Right renal pelvis (tissue), 4 donors: ENCODE results near the gene RIN2. TPM values are rescaled to one million over a fixed set of nuclear protein-coding genes. Genes with fewer than 3 reads are reported as not detected.

Source experiments
- DNase-seq, 4 donors: peaks; one replicate each; pipeline ENCODE4 v3.0.0-alpha.2; 2013; ENCODE audit warnings: low read depth in 4 of 4, low spot score in 3 of 4, missing footprints in 1 of 4
- polyA plus RNA-seq, 4 donors: library from polyadenylated mRNA; unstranded; fragments of 120-200 nt; gene quantifications; one replicate each; pipeline ENCODE4 v1.2.1, GENCODE V29; 2013; ENCODE audit not compliant: insufficient read length in 4 of 4

The RIN2 gene, protein sequence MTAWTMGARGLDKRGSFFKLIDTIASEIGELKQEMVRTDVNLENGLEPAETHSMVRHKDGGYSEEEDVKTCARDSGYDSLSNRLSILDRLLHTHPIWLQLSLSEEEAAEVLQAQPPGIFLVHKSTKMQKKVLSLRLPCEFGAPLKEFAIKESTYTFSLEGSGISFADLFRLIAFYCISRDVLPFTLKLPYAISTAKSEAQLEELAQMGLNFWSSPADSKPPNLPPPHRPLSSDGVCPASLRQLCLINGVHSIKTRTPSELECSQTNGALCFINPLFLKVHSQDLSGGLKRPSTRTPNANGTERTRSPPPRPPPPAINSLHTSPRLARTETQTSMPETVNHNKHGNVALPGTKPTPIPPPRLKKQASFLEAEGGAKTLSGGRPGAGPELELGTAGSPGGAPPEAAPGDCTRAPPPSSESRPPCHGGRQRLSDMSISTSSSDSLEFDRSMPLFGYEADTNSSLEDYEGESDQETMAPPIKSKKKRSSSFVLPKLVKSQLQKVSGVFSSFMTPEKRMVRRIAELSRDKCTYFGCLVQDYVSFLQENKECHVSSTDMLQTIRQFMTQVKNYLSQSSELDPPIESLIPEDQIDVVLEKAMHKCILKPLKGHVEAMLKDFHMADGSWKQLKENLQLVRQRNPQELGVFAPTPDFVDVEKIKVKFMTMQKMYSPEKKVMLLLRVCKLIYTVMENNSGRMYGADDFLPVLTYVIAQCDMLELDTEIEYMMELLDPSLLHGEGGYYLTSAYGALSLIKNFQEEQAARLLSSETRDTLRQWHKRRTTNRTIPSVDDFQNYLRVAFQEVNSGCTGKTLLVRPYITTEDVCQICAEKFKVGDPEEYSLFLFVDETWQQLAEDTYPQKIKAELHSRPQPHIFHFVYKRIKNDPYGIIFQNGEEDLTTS
- polyA plus RNA-seq = 10 to 100 TPM; 36.1 to 39.5 (median 38.3) TPM

- DNase-seq = no peak
These were observed at the start of gene RIN2 for GRCh38 chr20:19758133-19758500. Gene RIN2, plus strand, starts transcription at chr20:19758258. Its CDS starts 131,344 bp downstream, at chr20:19889602.

- no peak for DNase-seq
These were observed 48.3 kb upstream of the RIN2 start for GRCh38 chr20:19709635-19710335.

DNA sequence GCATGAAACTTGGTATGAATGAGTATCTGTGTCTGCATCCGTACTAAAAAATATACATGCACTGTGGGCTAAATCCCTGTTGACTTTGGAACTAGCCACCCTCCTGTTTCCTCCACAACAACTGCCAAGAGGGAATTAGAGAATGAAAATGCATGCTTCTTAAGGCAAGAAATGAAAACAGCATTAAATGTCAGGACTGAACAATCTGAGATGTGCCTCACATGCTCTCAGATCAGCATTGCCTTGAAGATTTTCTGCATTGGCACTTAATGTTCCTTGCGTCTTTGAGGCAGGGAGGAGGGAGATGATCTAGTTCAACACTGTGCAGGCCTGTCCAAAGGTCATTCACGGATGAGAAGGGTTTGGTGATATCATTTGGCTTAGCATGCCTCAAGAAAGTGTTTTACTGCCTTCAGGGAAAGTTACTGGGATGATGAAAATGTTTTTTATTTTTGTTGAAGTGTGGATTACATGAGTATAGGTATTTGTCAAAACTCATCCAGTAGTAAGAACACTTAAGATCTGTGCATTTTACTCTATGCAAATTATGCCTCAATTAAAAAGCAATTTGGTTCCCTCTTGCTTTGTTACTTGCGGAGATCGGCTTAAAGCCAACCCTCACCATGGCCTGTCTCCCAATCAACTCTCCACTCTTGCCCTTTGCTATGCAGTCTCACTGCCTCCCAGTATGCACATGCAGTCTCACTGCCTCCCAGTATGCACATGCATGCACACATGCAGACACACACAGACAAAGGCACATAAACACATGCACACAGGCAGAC, 47.5 kb upstream of the RIN2 start:
- no peak for DNase-seq

DNA sequence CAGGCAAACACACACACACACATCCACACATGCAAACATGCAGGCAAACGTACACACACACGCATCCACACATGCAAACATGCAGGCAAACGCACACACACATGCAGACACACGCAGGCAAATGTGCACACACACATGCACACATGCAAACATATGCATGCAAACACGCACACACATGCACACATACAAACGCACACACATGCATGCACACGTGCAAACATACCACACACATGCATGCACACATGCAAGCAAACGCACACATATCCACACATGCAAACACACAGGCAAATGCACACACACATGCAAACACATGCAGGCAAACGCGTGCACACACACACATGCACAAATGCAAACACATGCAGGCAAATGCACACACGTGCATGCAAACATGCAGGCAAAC, 46.9 kb upstream of the RIN2 start:
- no peak for DNase-seq

DNA sequence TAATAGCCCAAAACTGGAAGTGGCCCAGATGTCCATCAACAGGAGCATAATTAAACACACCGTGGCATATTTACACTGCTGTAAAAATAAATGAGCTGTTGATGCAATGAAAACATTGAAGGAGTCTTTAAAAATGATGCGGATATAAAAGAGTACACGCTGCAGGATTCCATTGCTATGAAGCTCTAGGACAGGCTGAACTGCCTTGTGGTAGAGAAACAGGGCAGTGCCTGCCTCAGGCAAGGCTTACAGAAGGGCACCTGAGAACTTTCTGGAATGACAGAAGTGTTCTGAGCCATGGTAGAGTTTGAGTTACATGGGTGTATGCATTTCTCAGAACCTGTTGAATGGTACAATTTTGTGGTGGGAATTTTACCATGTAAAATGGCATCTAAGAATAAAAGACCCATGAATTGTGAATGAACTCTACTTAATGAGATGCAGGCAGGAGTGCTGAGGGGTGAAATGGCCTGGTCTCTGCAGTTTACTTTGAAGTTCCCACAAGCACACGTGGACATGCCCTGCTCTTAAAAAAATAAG, 45.3 kb upstream of the RIN2 start:
- no peak for DNase-seq

GRCh38 chr20:19713822-19714578, 44.1 kb upstream of the RIN2 start:
- DNase-seq = no peak

DNA sequence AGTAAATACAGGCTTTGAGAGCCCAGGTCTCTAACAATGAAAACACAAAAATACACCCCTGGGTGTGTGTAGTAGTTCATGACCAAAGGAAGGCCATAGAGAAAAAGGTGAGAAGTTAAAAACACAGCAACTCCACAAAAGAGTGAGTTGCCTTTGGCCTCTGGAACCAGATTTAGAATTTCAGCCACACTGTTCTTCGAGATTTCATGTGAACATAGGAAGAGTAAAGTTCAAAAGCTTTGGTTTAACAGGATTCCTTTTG, 43.5 kb upstream of the RIN2 start:
- DNase-seq = no peak

DNA sequence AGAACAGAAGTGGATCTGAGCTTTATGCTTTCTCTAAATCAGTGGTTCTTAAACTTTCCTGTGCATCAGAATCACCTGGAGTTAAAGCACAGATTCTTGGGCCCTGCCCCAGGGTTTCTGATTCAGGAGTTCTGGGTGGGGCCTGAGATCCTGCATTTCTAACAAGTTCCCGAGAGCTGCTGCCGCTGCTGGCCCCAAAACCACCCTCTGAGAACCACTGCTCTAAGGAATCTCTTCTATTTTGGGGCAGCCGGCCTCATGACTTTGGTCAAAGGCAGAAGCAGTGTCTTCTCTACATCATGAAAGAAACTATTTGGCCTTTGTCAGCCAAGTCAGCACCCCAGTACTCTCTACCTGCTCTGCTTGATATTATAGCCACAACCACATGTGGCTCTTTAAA, 42.1 kb upstream of the RIN2 start:
- no peak for DNase-seq

DNA sequence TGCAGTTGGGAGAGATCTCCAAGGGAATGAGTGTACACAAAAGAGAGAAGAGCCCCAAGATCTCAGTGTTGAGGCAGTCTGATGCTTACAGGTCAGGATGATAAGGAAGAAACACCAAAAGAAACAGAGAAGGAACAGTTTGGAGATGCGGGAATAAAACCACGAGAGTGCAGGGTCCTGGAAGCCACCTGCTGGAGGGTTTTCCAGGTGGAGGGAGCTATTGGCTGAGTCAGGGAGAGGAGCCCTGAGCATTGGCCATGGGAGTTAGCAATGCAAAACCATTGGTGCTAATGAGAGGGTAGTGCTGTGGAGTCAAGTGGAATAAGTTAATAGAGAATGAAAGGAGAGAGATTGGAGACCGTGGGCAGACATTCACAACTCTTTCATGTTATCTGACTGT, 39.2 kb upstream of the RIN2 start:
- no peak for DNase-seq

DNA sequence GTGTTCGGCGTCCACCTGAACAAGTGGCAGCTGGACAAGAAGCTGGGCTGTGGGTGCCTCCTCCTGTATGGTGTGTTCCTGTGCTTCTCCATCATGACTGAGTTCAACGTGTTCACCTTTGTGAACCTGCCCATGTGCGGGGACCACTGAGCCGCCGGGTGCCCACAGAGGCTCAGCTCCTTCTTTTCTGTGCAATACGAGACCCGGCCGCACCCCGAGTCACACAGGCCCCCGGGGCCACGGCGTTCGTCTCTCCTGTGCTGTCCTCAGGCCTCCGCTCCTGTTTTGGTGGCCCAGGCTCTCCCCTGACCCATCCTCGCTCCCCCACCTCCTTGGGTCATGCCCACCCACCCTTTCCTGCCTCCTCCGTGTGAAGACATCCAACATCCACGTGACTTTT, 37.1 kb upstream of the RIN2 start:
- DNase-seq = no peak

DNA sequence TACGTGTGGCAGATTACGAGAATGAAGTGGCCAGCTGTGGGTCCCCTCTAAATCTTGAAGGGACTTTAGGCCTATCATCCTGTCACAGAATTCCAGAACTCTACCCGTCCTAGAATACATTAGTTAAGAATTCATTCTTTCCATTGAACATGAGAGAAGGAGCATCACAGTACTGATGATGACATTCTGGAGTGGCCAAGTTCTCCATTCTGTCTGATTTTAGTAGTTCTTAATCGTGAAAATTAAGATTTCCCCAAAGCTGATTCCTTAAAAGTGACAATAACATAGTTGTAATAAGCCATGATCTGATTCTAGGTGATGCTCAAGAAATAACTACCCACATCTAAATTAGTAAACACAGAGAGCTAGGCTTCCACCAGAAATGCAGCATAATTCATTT, 35.0 kb upstream of the RIN2 start:
- DNase-seq = no peak

DNA sequence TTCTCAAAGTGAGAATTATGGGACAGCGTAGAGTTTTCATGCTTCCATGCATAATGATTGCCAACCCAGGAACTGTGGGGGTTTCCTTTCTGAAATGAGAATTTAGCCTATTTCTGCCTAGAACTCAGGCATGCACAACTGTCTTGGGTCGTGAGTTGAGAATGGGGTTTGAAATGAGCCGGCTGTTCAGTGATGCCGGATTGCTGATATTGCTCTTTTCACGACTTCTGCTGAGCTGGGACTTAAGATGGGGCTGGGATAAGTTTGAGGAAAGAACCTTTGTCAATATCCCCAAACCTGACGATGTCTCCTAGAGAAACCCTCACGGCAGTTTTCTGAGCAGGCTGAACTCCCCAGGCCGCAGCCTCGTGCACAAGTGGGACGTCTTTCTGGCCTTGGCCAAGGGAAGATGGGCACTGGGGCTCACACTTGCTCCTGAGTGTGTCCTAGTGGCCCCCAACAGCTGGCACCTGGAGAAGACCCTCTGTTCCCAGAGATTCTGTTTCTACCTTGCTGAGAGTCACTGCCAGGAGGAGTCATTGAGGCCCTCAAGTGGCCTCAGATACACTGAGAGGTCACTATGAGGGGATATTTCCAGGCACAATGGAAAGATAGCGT, 34.1 kb upstream of the RIN2 start:
- no peak for DNase-seq

DNA sequence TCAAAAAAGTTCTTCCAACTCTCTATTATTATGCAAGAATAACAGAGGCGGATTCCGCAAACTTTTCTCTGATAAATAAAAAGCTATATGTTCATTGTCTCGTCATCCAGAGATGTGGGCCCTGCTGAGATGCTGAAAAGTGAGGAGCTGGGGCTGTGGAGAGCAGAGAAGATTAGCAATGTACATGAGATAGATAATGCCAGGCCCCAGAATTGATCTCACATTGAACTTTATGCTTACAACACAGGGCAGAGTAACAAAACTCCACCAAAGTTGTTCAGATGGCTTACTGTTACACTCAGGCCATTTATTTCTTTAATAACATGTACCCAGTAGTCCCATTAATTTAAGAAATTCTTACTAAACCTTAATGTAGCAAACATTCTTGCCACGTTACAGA, 32.7 kb upstream of the RIN2 start:
- DNase-seq = no peak

DNA sequence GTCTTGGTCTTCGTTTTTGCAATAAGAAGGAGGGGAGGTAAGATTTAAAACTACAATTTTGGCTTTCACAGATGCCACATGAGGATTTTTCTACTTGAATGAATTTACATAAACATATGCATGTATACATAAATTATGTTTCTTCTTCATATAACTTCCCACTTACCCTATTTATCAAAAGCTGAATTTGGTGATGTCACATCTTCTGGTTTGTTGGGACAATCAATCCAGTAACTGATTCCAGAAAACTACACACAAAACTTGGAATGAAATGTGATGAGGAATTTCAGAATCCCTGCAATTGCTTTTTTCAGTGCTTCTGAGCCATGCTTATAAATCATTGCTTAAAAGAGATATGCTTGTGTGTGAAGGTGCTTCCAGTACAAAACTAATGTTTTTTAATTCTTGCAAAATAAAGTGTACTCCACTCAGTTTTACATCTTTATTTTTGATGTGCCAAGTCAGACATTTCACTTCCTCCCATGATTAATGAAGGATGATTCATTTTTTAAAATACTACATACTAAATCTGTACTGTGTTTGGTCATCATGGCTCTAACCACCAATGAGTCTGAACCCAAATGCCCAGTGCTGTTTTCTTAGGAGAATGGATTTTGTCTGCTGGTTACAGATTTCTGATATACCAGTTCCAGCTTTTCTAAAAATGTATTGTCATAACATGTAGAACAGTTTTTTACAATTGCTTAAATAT, 32.1 kb upstream of the RIN2 start:
- DNase-seq = no peak

DNA sequence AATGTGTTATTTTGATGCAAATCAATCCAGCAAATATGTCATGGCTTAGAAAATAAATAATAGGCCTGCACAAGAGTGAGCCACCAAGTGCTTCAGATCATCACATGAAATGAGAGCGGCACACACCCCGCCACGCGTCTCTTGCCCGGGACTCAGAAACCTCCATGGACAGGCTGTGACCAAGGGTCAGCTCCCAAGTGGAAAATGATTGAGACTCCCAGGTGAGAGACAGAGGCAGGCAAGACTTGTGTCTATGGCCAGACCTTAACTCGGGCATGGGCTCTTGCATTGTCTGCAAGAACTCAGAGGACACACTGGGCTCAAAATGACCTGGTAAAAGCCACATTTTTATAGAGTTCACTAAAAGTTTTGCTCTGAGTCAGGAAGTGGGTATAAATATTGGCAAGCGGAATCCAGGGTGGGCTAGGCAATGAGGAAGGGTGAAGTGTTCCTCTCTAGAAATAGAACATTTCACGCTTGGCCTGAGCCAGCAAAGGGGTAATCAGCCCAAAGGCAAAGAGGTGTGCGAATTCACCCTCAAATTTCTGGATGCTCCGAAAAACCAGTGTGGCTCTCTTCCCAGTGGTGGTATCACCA, 30.7 kb upstream of the RIN2 start:
- DNase-seq = no peak

GRCh38 chr20:19729672-19730071, 28.4 kb upstream of the RIN2 start:
- DNase-seq = no peak

DNA sequence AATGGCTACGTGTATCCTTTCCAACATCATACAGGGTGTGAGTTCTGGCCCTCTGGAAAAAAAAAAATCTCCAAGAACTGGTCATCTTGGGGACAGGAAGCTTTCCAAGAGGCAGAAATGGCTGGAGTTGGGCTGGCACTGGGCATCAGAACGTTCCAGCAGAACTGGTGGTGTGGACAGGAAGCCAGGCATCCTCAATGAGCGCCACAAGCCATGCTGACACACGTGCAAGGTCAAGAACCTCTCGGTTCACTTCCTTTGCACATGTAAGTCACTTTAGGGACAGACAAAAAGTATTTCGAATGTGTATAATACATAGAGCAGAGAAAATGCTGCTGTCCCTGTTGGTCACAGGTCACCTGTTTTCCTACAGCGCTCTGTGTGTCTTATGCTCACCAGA, 27.4 kb upstream of the RIN2 start:
- DNase-seq = no peak

DNA sequence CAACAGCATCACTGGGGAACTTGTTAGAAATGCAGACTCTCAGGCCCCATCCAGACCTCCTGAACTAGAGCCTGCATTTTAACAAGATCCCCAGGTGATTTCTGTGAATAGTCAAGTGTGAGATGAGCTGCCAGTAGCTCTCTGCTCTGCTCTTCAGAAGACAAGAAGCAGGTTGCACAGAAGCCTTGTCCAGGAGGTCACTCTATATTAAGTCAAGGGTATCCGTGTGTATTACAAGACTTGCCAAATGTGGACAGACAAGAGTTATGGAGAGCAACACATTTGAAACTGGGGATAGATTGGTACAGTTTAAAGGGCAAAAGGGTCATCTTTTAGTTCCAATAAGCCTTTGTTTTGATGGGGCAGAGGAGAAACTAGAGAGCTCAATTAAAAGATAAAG, 23.2 kb upstream of the RIN2 start:
- DNase-seq = no peak
